Neutrophil (primary cell): ENCODE measurements around the gene ATXN10.

Source experiments
- H3K27ac ChIP-seq: fragments of 200-600 bp; sonication (generic); 2 replicates; pipeline ENCODE4 v1.5.1; 2016; ENCODE audit warnings: mild to moderate bottlenecking, moderate library complexity
- H3K27me3 ChIP-seq: fragments of 200-600 bp; sonication (generic); 2 replicates; pipeline ENCODE4 v1.6.0; 2016; ENCODE audit warnings: mild to moderate bottlenecking
- H3K36me3 ChIP-seq: fragments of 200-600 bp; sonication (generic); 2 replicates; pipeline ENCODE4 v1.5.1; 2017
- H3K4me1 ChIP-seq, 2 experiments: fragments of 200-600 bp in 1 of 2; sonication (generic) in 1 of 2; 1 replicate in 1 of 2; 2 replicates in 1 of 2; pipeline versions ENCODE4 v1.5.1 to v1.6.1; 2013 to 2016; ENCODE audit warnings: low read depth in 1 of 2, low read length in 1 of 2, mild to moderate bottlenecking in 1 of 2, moderate library complexity in 1 of 2; ENCODE audit not compliant: control insufficient read depth in 1 of 2, insufficient read depth in 1 of 2
- H3K4me3 ChIP-seq, 2 experiments: fragments of 200-600 bp in 1 of 2; sonication (generic) in 1 of 2; 1 replicate in 1 of 2; 2 replicates in 1 of 2; pipeline ENCODE4 v1.5.1; 2013 to 2016; ENCODE audit warnings: low read depth in 1 of 2, low read length in 1 of 2, mild to moderate bottlenecking in 1 of 2, moderate library complexity in 1 of 2
- H3K9me3 ChIP-seq: fragments of 200-600 bp; sonication (generic); 2 replicates; pipeline ENCODE4 v1.5.1; 2016
- CTCF ChIP-seq: fragments of 200-600 bp; sonication (generic); IDR thresholded peaks from 2 replicates; pipeline ENCODE4 v1.5.1; 2016; ENCODE audit warnings: antibody characterized with exemption

Gene ATXN10

GRCh38 chr22:45867118-45867905 lies 195.7 kb downstream of the ATXN10 start:
- H3K36me3 ChIP-seq = no peaks in the 10 kb centered on the region
- no peak overlapping the region for H3K27ac ChIP-seq
- H3K9me3 ChIP-seq = no peaks in the 10 kb centered on the region
- no peak overlapping the region for H3K4me3 ChIP-seq
- no peak for TF ChIP-seq CTCF
- H3K4me1 ChIP-seq = no peaks in the 10 kb centered on the region
- H3K27me3 ChIP-seq = peaks cover 88% of the 10 kb centered on the region

- Histone ChIP-seq H3K4me3 (no peak overlapping the region), H3K36me3 (no peaks in the 10 kb centered on the region), H3K9me3 (no peaks in the 10 kb centered on the region), H3K27me3 (peaks cover 89% of the 10 kb centered on the region), H3K4me1 (no peaks in the 10 kb centered on the region), H3K27ac (no peak overlapping the region)
- no peak for TF ChIP-seq CTCF
Observed at GRCh38 chr22:45867906-45868555, 196.4 kb downstream of the ATXN10 start.

GRCh38 chr22:45868571-45869339 lies 197.1 kb downstream of the ATXN10 start:
- Histone ChIP-seq H3K27me3 (peaks cover 89% of the 10 kb centered on the region), H3K27ac (no peak overlapping the region), H3K4me3 (no peak overlapping the region), H3K36me3 (no peaks in the 10 kb centered on the region), H3K9me3 (no peaks in the 10 kb centered on the region), H3K4me1 (no peaks in the 10 kb centered on the region)
- no peak for TF ChIP-seq CTCF

- Histone ChIP-seq H3K27me3 (peaks cover 89% of the 10 kb centered on the region), H3K27ac (no peak overlapping the region), H3K4me3 (no peak overlapping the region), H3K36me3 (no peaks in the 10 kb centered on the region), H3K4me1 (no peaks in the 10 kb centered on the region), H3K9me3 (no peaks in the 10 kb centered on the region)
- TF ChIP-seq CTCF = no peak
Observed at GRCh38 chr22:45869340-45869847, 197.8 kb downstream of the ATXN10 start.

GRCh38 chr22:45870011-45870410 lies 198.4 kb downstream of the ATXN10 start:
- TF ChIP-seq CTCF = no peak
- H3K27me3 ChIP-seq = peaks cover 89% of the 10 kb centered on the region

More at GRCh38 chr22:45870011-45870410, 198.4 kb downstream of the ATXN10 start:
- no peaks in the 10 kb centered on the region for H3K9me3 ChIP-seq
- H3K4me1 ChIP-seq = no peaks in the 10 kb centered on the region
- H3K4me3 ChIP-seq = no peak overlapping the region
- no peaks in the 10 kb centered on the region for H3K36me3 ChIP-seq
- no peak overlapping the region for H3K27ac ChIP-seq
